ENCODE results near the gene EFHC2.

The EFHC2 gene

GRCh38 chrX:44227991-44228390 lies 115.5 kb downstream of the EFHC2 start (continued):
- TF ChIP-seq ZSCAN5A (tag by site-specific recombination; IDR thresholded peaks at IDR 0.05) (no peak), ZNF530 (tag by site-specific recombination; IDR thresholded peaks at IDR 0.05; ENCODE audit: low read depth) (no peak), PRDM1 (tag by site-specific recombination; IDR thresholded peaks at IDR 0.05) (no peak)

- H3K27ac ChIP-seq (ENCODE audit: extremely low read depth, low read depth, low read length), result no peak overlapping the region
These were observed 117.8 kb downstream of the EFHC2 start for GRCh38 chrX:44225667-44226066.

DNA sequence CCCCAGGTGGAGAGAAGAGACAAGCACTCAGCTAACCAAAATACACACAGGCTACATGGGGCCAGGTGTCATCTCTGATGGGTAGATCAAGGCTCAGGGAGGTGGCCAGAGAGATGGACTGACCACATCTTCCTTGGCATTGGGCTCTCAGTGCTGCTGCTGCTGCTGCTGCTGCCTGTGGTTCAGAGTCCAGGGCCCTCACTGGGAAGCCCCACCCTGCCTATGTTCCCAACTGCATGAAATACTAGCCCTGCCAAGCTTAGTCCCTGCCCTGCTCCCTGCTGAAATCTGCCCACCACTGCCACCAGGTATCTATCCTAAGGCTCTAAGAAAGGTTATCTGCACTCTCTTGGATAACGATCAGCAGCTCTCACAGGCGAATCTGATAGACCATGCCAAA lies 118.7 kb downstream of the EFHC2 start:
- no peak overlapping the region for H3K4me3 ChIP-seq (ENCODE audit: low read depth, low read length)
- POLR2A ChIA-PET, result no interaction called here
- CTCF ChIA-PET, result no interaction called here
- no peak overlapping the region for H3K27ac ChIP-seq (ENCODE audit: extremely low read depth, low read depth, low read length)
- no peaks in the 10 kb centered on the region for H3K4me1 ChIP-seq (ENCODE audit: control insufficient read depth, insufficient read depth, low read length)
- H3K36me3 ChIP-seq (ENCODE audit: control insufficient read depth in 2 of 2, insufficient read depth in 1 of 2, low read length in 2 of 2), result no peaks in the 10 kb centered on the region
- H3K9me3 ChIP-seq (ENCODE audit: control insufficient read depth, insufficient read depth, low read depth, low read length), result no peaks in the 10 kb centered on the region
- TF ChIP-seq ZNF174 (tag by site-specific recombination; IDR thresholded peaks at IDR 0.05) (no peak), MYNN (tag by site-specific recombination; IDR thresholded peaks at IDR 0.05; ENCODE audit: borderline replicate concordance) (no peak), ZNF473 (tag by site-specific recombination; IDR thresholded peaks at IDR 0.05) (no peak), ZNF660 (tag by site-specific recombination; IDR thresholded peaks at IDR 0.05) (no peak), ZNF175 (tag by site-specific recombination; IDR thresholded peaks at IDR 0.05) (no peak), ZNF747 (tag by site-specific recombination; IDR thresholded peaks at IDR 0.05) (no peak), FEZF1 (tag by site-specific recombination; IDR thresholded peaks at IDR 0.05) (no peak), ZSCAN16 (tag by site-specific recombination; IDR thresholded peaks at IDR 0.05) (no peak), ZNF521 (tag by site-specific recombination; IDR thresholded peaks at IDR 0.05) (no peak), ZBTB11 (tag by site-specific recombination; conservative IDR thresholded peaks at IDR 0.05; ENCODE audit: low read depth) (no peak)
- TF ChIP-seq, protein P1, sequence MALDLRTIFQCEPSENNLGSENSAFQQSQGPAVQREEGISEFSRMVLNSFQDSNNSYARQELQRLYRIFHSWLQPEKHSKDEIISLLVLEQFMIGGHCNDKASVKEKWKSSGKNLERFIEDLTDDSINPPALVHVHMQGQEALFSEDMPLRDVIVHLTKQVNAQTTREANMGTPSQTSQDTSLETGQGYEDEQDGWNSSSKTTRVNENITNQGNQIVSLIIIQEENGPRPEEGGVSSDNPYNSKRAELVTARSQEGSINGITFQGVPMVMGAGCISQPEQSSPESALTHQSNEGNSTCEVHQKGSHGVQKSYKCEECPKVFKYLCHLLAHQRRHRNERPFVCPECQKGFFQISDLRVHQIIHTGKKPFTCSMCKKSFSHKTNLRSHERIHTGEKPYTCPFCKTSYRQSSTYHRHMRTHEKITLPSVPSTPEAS (tag by site-specific recombination; IDR thresholded peaks at IDR 0.05), result no peak
- TF ChIP-seq, protein P2, sequence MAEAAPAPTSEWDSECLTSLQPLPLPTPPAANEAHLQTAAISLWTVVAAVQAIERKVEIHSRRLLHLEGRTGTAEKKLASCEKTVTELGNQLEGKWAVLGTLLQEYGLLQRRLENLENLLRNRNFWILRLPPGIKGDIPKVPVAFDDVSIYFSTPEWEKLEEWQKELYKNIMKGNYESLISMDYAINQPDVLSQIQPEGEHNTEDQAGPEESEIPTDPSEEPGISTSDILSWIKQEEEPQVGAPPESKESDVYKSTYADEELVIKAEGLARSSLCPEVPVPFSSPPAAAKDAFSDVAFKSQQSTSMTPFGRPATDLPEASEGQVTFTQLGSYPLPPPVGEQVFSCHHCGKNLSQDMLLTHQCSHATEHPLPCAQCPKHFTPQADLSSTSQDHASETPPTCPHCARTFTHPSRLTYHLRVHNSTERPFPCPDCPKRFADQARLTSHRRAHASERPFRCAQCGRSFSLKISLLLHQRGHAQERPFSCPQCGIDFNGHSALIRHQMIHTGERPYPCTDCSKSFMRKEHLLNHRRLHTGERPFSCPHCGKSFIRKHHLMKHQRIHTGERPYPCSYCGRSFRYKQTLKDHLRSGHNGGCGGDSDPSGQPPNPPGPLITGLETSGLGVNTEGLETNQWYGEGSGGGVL (tag by site-specific recombination; IDR thresholded peaks at IDR 0.05), result no peak
- TF ChIP-seq, protein P3, sequence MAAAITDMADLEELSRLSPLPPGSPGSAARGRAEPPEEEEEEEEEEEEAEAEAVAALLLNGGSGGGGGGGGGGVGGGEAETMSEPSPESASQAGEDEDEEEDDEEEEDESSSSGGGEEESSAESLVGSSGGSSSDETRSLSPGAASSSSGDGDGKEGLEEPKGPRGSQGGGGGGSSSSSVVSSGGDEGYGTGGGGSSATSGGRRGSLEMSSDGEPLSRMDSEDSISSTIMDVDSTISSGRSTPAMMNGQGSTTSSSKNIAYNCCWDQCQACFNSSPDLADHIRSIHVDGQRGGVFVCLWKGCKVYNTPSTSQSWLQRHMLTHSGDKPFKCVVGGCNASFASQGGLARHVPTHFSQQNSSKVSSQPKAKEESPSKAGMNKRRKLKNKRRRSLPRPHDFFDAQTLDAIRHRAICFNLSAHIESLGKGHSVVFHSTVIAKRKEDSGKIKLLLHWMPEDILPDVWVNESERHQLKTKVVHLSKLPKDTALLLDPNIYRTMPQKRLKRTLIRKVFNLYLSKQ (tag by site-specific recombination; IDR thresholded peaks at IDR 0.05; ENCODE audit: borderline replicate concordance), result no peak
- TF ChIP-seq, protein P4, sequence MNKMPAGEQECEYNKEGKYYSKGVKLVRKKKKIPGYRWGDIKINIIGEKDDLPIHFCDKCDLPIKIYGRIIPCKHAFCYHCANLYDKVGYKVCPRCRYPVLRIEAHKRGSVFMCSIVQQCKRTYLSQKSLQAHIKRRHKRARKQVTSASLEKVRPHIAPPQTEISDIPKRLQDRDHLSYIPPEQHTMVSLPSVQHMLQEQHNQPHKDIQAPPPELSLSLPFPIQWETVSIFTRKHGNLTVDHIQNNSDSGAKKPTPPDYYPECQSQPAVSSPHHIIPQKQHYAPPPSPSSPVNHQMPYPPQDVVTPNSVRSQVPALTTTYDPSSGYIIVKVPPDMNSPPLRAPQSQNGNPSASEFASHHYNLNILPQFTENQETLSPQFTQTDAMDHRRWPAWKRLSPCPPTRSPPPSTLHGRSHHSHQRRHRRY (tag by site-specific recombination; IDR thresholded peaks at IDR 0.05), result no peak

More at GRCh38 chrX:44225667-44226066, 117.8 kb downstream of the EFHC2 start:
- no peak overlapping the region for H3K4me3 ChIP-seq (ENCODE audit: low read depth, low read length)
- TF ChIP-seq ZNF311 (tag by site-specific recombination; IDR thresholded peaks at IDR 0.05; ENCODE audit: borderline replicate concordance) (no peak), ZNF449 (tag by site-specific recombination; IDR thresholded peaks at IDR 0.05) (no peak), MZF1 (tag by site-specific recombination; IDR thresholded peaks at IDR 0.05; ENCODE audit: borderline replicate concordance) (no peak), ZNF112 (tag by site-specific recombination; IDR thresholded peaks at IDR 0.05) (no peak)
- no peaks in the 10 kb centered on the region for H3K9me3 ChIP-seq (ENCODE audit: control insufficient read depth, insufficient read depth, low read depth, low read length)
- H3K36me3 ChIP-seq (ENCODE audit: control insufficient read depth in 2 of 2, insufficient read depth in 1 of 2, low read length in 2 of 2), result no peaks in the 10 kb centered on the region
- no peaks in the 10 kb centered on the region for H3K4me1 ChIP-seq (ENCODE audit: control insufficient read depth, insufficient read depth, low read length)
- ChIA-PET CTCF (interaction anchor here (0.6 to 1.5 kb wide), 3 partner anchors 8 to 38 kb away, joined by 3 to 7 read pairs (median 6); no protein-coding TSS in a partner anchor), POLR2A (interaction anchor here (1.0 kb wide), 1 partner anchor 14 kb away, joined by 3 read pairs; no protein-coding TSS in a partner anchor)

All from HEK293 (cell line).